HEK293 (cell line): ENCODE measurements around the gene GPR39.

ENCODE experiments used
- CTCF ChIA-PET: fragments of 350-600 bp; formaldehyde crosslinking; extraction: SDS; loops from one replicate; lab custom pipeline; 2021; ENCODE audit warnings: antibody characterized with exemption; lab: Yijun Ruan, JAX
- POLR2A ChIA-PET: fragments of 300-600 bp; formaldehyde crosslinking; extraction: SDS; loops from one replicate; lab custom pipeline; 2020; ENCODE audit warnings: antibody characterized with exemption, inconsistent platforms; lab: Yijun Ruan, JAX
- H3K27ac ChIP-seq: fragments of 200-500 bp; sonication (Bioruptor generic); 2 replicates; pipeline ENCODE4 v1.5.1; 2014; ENCODE audit warnings: low read depth, low read length, control low read depth, inconsistent platforms; ENCODE audit errors: extremely low read depth
- H3K36me3 ChIP-seq, 2 experiments: fragments of 200-500 bp in 1 of 2; sonication (Bioruptor generic) in 1 of 2; 1 replicate in 1 of 2; 2 replicates in 1 of 2; pipeline ENCODE4 v1.5.1; 2014 to 2017; ENCODE audit warnings: inconsistent platforms in 2 of 2, low read length in 2 of 2; ENCODE audit not compliant: control insufficient read depth in 2 of 2, insufficient read depth in 1 of 2
- H3K4me1 ChIP-seq: fragments of 200-500 bp; sonication (Bioruptor generic); 2 replicates; pipeline ENCODE4 v1.5.1; 2014; ENCODE audit warnings: mild to moderate bottlenecking, low read length, inconsistent platforms; ENCODE audit not compliant: control insufficient read depth, insufficient read depth
- H3K4me3 ChIP-seq: 2 replicates; pipeline ENCODE4 v1.5.1; 2011; ENCODE audit warnings: low read depth, mild to moderate bottlenecking, control low read depth, low read length, moderate library complexity
- H3K9me3 ChIP-seq: fragments of 200-500 bp; sonication (Bioruptor generic); 2 replicates; pipeline ENCODE4 v1.5.1; 2014; ENCODE audit warnings: low read depth, low read length, inconsistent platforms; ENCODE audit not compliant: control insufficient read depth, insufficient read depth
- ELK4 ChIP-seq: IDR thresholded peaks from 2 replicates; pipeline ENCODE4 v1.6.1; 2011; ENCODE audit warnings: mild to moderate bottlenecking, low read depth, low read length, borderline replicate concordance
- KLF9 ChIP-seq: fragments of 450-650 bp; formaldehyde crosslinking; IDR thresholded peaks from 2 replicates; pipeline ENCODE4 v1.5.1; 2016; ENCODE audit warnings: missing biosample characterization, missing genetic modification characterization, low read depth
- PATZ1 ChIP-seq: fragments of 450-650 bp; formaldehyde crosslinking; IDR thresholded peaks from 2 replicates; pipeline ENCODE4 v1.5.1; 2016; ENCODE audit warnings: missing biosample characterization, missing genetic modification characterization
- PBX3 ChIP-seq: sonication (generic); formaldehyde crosslinking; IDR thresholded peaks from 2 replicates; pipeline ENCODE4 v1.8.1; 2022; ENCODE audit warnings: mild to moderate bottlenecking, moderate library complexity, missing genetic modification reagents
- PRDM2 ChIP-seq: fragments of 450-650 bp; formaldehyde crosslinking; IDR thresholded peaks from 2 replicates; pipeline ENCODE4 v1.5.1; 2016; ENCODE audit warnings: missing biosample characterization, missing genetic modification characterization, borderline replicate concordance
- RBAK ChIP-seq: fragments of 450-650 bp; formaldehyde crosslinking; IDR thresholded peaks from 2 replicates; pipeline ENCODE4 v1.5.1; 2016; ENCODE audit warnings: missing biosample characterization, missing genetic modification characterization
- SCRT1 ChIP-seq: fragments of 450-650 bp; formaldehyde crosslinking; IDR thresholded peaks from 2 replicates; pipeline ENCODE4 v1.5.1; 2016; ENCODE audit warnings: missing biosample characterization, missing genetic modification characterization, borderline replicate concordance
- SP2 ChIP-seq: fragments of 450-650 bp; formaldehyde crosslinking; IDR thresholded peaks from 2 replicates; pipeline ENCODE4 v1.5.1; 2016; ENCODE audit warnings: missing biosample characterization, missing genetic modification characterization
- SP7 ChIP-seq: fragments of 450-650 bp; formaldehyde crosslinking; IDR thresholded peaks from 2 replicates; pipeline ENCODE4 v1.5.1; 2016; ENCODE audit warnings: missing biosample characterization, missing genetic modification characterization
- YY2 ChIP-seq: fragments of 450-650 bp; formaldehyde crosslinking; IDR thresholded peaks from 2 replicates; pipeline ENCODE4 v1.5.1; 2016; ENCODE audit warnings: missing biosample characterization, missing genetic modification characterization
- ZNF112 ChIP-seq: fragments of 450-650 bp; formaldehyde crosslinking; IDR thresholded peaks from 2 replicates; pipeline ENCODE4 v1.5.0; 2017; ENCODE audit warnings: missing biosample characterization, missing genetic modification characterization
- ZNF184 ChIP-seq: fragments of 450-650 bp; IDR thresholded peaks from 2 replicates; pipeline ENCODE4 v1.5.1; 2018; ENCODE audit warnings: missing biosample characterization, mild to moderate bottlenecking, missing genetic modification characterization
- ZNF280D ChIP-seq: fragments of 450-650 bp; formaldehyde crosslinking; IDR thresholded peaks from 2 replicates; pipeline ENCODE4 v1.5.1; 2016; ENCODE audit warnings: missing biosample characterization, missing genetic modification characterization
- ZNF292 ChIP-seq: fragments of 450-650 bp; formaldehyde crosslinking; IDR thresholded peaks from 2 replicates; pipeline ENCODE4 v1.5.1; 2016; ENCODE audit warnings: low read depth, missing biosample characterization, missing genetic modification characterization, borderline replicate concordance
- ZNF37A ChIP-seq: fragments of 450-650 bp; IDR thresholded peaks from 2 replicates; pipeline ENCODE4 v1.5.1; 2018; ENCODE audit warnings: missing biosample characterization, missing genetic modification characterization
- ZNF501 ChIP-seq: fragments of 450-650 bp; formaldehyde crosslinking; IDR thresholded peaks from 2 replicates; pipeline ENCODE4 v1.5.1; 2016; ENCODE audit warnings: missing biosample characterization, missing genetic modification characterization
- ZNF549 ChIP-seq: fragments of 450-650 bp; IDR thresholded peaks from 2 replicates; pipeline ENCODE4 v1.5.1; 2018; ENCODE audit warnings: missing biosample characterization, missing genetic modification characterization, mild to moderate bottlenecking, inconsistent platforms, moderate library complexity
- ZNF560 ChIP-seq: fragments of 450-650 bp; formaldehyde crosslinking; IDR thresholded peaks from 2 replicates; pipeline ENCODE4 v1.5.1; 2017; ENCODE audit warnings: missing biosample characterization, missing genetic modification characterization, borderline replicate concordance
- ZNF677 ChIP-seq: fragments of 450-650 bp; IDR thresholded peaks from 2 replicates; pipeline ENCODE4 v1.5.0; 2018; ENCODE audit warnings: missing biosample characterization, mild to moderate bottlenecking, missing genetic modification characterization, moderate library complexity
- ZNF76 ChIP-seq: fragments of 450-650 bp; formaldehyde crosslinking; IDR thresholded peaks from 2 replicates; pipeline ENCODE4; 2016; ENCODE audit warnings: low read depth, missing biosample characterization, missing genetic modification characterization, borderline replicate concordance
- ZNF777 ChIP-seq: fragments of 450-650 bp; formaldehyde crosslinking; IDR thresholded peaks from 2 replicates; pipeline ENCODE4 v1.5.1; 2017; ENCODE audit warnings: missing biosample characterization, missing genetic modification characterization, borderline replicate concordance

Gene GPR39

GRCh38 chr2:132416723-132417395 lies at the start of gene GPR39 (continued):
- no peak for TF ChIP-seq ELK4
- 0 out of 2 replicates have a peak, but pooled peaks have one; percentile 21 for TF ChIP-seq PBX3 (CRISPR knock-in tag)
- no peak for TF ChIP-seq ZNF184 (tag by site-specific recombination)
- TF ChIP-seq SP2 (tag by site-specific recombination), result 0 out of 2 replicates have a peak, but pooled peaks have one; percentile 6
- no peak for TF ChIP-seq ZNF560 (tag by site-specific recombination)
- TF ChIP-seq SP7 (tag by site-specific recombination), result no peak
- TF ChIP-seq PRDM2, result no peak

GRCh38 chr2:132368191-132368590 lies 48.4 kb upstream of the GPR39 start:
- H3K9me3 ChIP-seq, result no peaks in the 10 kb centered on the region
- POLR2A ChIA-PET, result no interaction called here
- no peaks in the 10 kb centered on the region for H3K4me1 ChIP-seq
- H3K36me3 ChIP-seq, result no peaks in the 10 kb centered on the region
- H3K27ac ChIP-seq, result no peak overlapping the region
- CTCF ChIA-PET, result interaction anchor here (1.5 kb wide), 1 partner anchor 19 kb away, joined by 6 read pairs; no protein-coding TSS in a partner anchor
- H3K4me3 ChIP-seq, result no peak overlapping the region
- TF ChIP-seq ZNF777 (tag by site-specific recombination) (no peak), YY2 (tag by site-specific recombination) (no peak), RBAK (no peak), PATZ1 (tag by site-specific recombination) (no peak), ZNF501 (tag by site-specific recombination) (no peak), SCRT1 (no peak), ZNF292 (tag by site-specific recombination) (no peak), ZNF549 (tag by site-specific recombination) (no peak), ZNF280D (no peak), KLF9 (tag by site-specific recombination) (no peak), ZNF112 (tag by site-specific recombination) (no peak), ZNF37A (no peak), ZNF677 (no peak), ZNF76 (tag by site-specific recombination) (no peak)
